Hepatocyte (in vitro differentiated cells): Measurements from ENCODE around the gene M1AP. TPM values are rescaled to one million over a fixed set of nuclear protein-coding genes. Genes with fewer than 3 reads are reported as not detected.

Experiments
- DNase-seq: peaks from one replicate; pipeline ENCODE4 v3.0.0-alpha.2; 2016; ENCODE audit warnings: low spot score
- H2AFZ ChIP-seq: fragments of 200-600 bp; sonication (generic); 2 replicates; pipeline ENCODE4 v1.6.0; 2016; ENCODE audit warnings: antibody characterized with exemption, mild to moderate bottlenecking
- H3K27ac ChIP-seq: fragments of 200-600 bp; sonication (generic); 2 replicates; pipeline ENCODE4 v1.5.1; 2016; ENCODE audit warnings: mild to moderate bottlenecking
- H3K27me3 ChIP-seq: fragments of 200-600 bp; sonication (generic); 2 replicates; pipeline ENCODE4 v1.6.1; 2016
- H3K36me3 ChIP-seq: fragments of 200-600 bp; sonication (generic); replicated peaks from 2 replicates; pipeline ENCODE4 v1.5.1; 2016; ENCODE audit warnings: low read depth; ENCODE audit not compliant: insufficient read depth
- H3K4me1 ChIP-seq: fragments of 200-600 bp; sonication (generic); 2 replicates; pipeline ENCODE4 v1.5.1; 2016; ENCODE audit warnings: mild to moderate bottlenecking, moderate library complexity; ENCODE audit not compliant: insufficient read depth
- H3K4me2 ChIP-seq: fragments of 200-600 bp; sonication (generic); 2 replicates; pipeline ENCODE4 v1.6.0; 2016
- H3K4me3 ChIP-seq: fragments of 200-600 bp; sonication (generic); 2 replicates; pipeline ENCODE4 v1.5.1; 2016; ENCODE audit warnings: mild to moderate bottlenecking
- H3K79me2 ChIP-seq: fragments of 200-600 bp; sonication (generic); 2 replicates; pipeline ENCODE4 v1.6.0; 2017; ENCODE audit warnings: mild to moderate bottlenecking
- H3K9me2 ChIP-seq: fragments of 200-600 bp; sonication (generic); replicated peaks from 2 replicates; pipeline ENCODE4 v1.6.0; 2017; ENCODE audit warnings: mild to moderate bottlenecking; ENCODE audit not compliant: insufficient read depth
- H3K9me3 ChIP-seq: fragments of 200-600 bp; sonication (generic); 2 replicates; pipeline ENCODE4 v1.5.1; 2016; ENCODE audit warnings: low read depth, mild to moderate bottlenecking
- H4K20me1 ChIP-seq: fragments of 200-600 bp; sonication (generic); 2 replicates; pipeline ENCODE4 v1.6.0; 2016; ENCODE audit warnings: mild to moderate bottlenecking; ENCODE audit not compliant: insufficient read depth, poor library complexity, severe bottlenecking
- CTCF ChIP-seq: fragments of 200-600 bp; sonication (generic); IDR thresholded peaks from 2 replicates; pipeline ENCODE4 v1.5.1; 2016; ENCODE audit warnings: antibody characterized with exemption, mild to moderate bottlenecking; ENCODE audit not compliant: poor library complexity
- EZH2 ChIP-seq: fragments of 200-600 bp; sonication (generic); IDR thresholded peaks from 2 replicates; pipeline ENCODE4 v1.6.1; 2016; ENCODE audit warnings: antibody characterized with exemption, mild to moderate bottlenecking, borderline replicate concordance
- EZH2phosphoT487 ChIP-seq: fragments of 200-600 bp; sonication (generic); IDR thresholded peaks from one replicate; pipeline ENCODE4 v1.6.1; 2018; ENCODE audit warnings: antibody characterized with exemption, mild to moderate bottlenecking, low read depth, moderate library complexity; ENCODE audit not compliant: unreplicated experiment, severe bottlenecking
- WGBS: methylation state at CpG from one replicate; pipeline ENCODE4 v1.1.6; 2016; ENCODE audit warnings: low lambda C conversion rate; ENCODE audit errors: missing lambda C conversion rate; 5-methylcytosine and 5-hydroxymethylcytosine counted together
- polyA plus RNA-seq: library from polyadenylated mRNA; unstranded; fragments of >200 nt; fragmentation: Nextera tagmentation; extraction: Ambion mirVana; gene quantifications from 2 replicates; pipeline ENCODE4 v1.2.1, GENCODE V29; 2016
- total RNA-seq: library from RNA; depleted of rRNA; stranded (reverse); fragments of >200 nt; gene quantifications from 2 replicates; pipeline ENCODE4 v1.2.3, GENCODE V29; 2014

M1AP gene
- total and polyA plus RNA-seq, 2 experiments from 2014 or later: 0.30 to 0.70 TPM

- no peaks in the 10 kb centered on the region for H4K20me1 ChIP-seq
- no peak for DNase-seq
- H3K36me3 ChIP-seq: no peaks in the 10 kb centered on the region
- H3K27ac ChIP-seq: no peak overlapping the region
- H3K9me2 ChIP-seq: no peaks in the 10 kb centered on the region
- no peak overlapping the region for H3K4me3 ChIP-seq
- no peak overlapping the region for H2AFZ ChIP-seq
- H3K4me2 ChIP-seq: no peak overlapping the region
- no peaks in the 10 kb centered on the region for H3K9me3 ChIP-seq
- H3K4me1 ChIP-seq: peaks cover 17% of the 10 kb centered on the region
- H3K79me2 ChIP-seq: no peaks in the 10 kb centered on the region
- TF ChIP-seq CTCF: no peak
- TF ChIP-seq EZH2: no peak
- no peak for TF ChIP-seq EZH2phosphoT487
- no peaks in the 10 kb centered on the region for H3K27me3 ChIP-seq
These were observed 96.6 kb downstream of the M1AP start for GRCh38 chr2:74551530-74551929.

- no peak overlapping the region for H3K27ac ChIP-seq
- H3K36me3 ChIP-seq: no peaks in the 10 kb centered on the region
- no peaks in the 10 kb centered on the region for H4K20me1 ChIP-seq
- H3K9me3 ChIP-seq: no peaks in the 10 kb centered on the region
- no peak overlapping the region for H2AFZ ChIP-seq
- no peaks in the 10 kb centered on the region for H3K9me2 ChIP-seq
- 81% methylated on average over 7 of the region's 7 CpGs for WGBS
- H3K79me2 ChIP-seq: no peaks in the 10 kb centered on the region
- TF ChIP-seq EZH2: no peak
- DNase-seq: no peak
- H3K4me2 ChIP-seq: no peak overlapping the region
- H3K4me3 ChIP-seq: no peak overlapping the region
- peaks cover 14% of the 10 kb centered on the region for H3K4me1 ChIP-seq
- H3K27me3 ChIP-seq: no peaks in the 10 kb centered on the region
These were observed 97.9 kb downstream of the M1AP start for GRCh38 chr2:74550231-74550630.

GRCh38 chr2:74548900-74549826, 99.0 kb downstream of the M1AP start:
- Histone ChIP-seq H3K27ac (peak overlapping the region; percentile 22), H2AFZ (peak overlapping the region; percentile 51), H3K27me3 (no peaks in the 10 kb centered on the region)

More at GRCh38 chr2:74548900-74549826, 99.0 kb downstream of the M1AP start:
- no peak for TF ChIP-seq EZH2phosphoT487
- TF ChIP-seq CTCF: no peak
- TF ChIP-seq EZH2: no peak
- Histone ChIP-seq H3K9me2 (no peaks in the 10 kb centered on the region), H3K9me3 (no peaks in the 10 kb centered on the region), H3K4me3 (peak overlapping the region; percentile 49), H3K79me2 (no peaks in the 10 kb centered on the region), H3K4me1 (peaks cover 12% of the 10 kb centered on the region), H3K36me3 (no peaks in the 10 kb centered on the region), H4K20me1 (no peaks in the 10 kb centered on the region), H3K4me2 (peak overlapping the region; percentile 99)
- WGBS: 4% methylated on average over 80 of the region's 85 CpGs
- peak; percentile 87 for DNase-seq
